ENCODE data around the gene HMCN2.
"Not testable (repeated sequence)": the region's sequence is repeated elsewhere in the genome, so short reads cannot be mapped to it uniquely, and the experiment has no call there.

The HMCN2 gene

DNA sequence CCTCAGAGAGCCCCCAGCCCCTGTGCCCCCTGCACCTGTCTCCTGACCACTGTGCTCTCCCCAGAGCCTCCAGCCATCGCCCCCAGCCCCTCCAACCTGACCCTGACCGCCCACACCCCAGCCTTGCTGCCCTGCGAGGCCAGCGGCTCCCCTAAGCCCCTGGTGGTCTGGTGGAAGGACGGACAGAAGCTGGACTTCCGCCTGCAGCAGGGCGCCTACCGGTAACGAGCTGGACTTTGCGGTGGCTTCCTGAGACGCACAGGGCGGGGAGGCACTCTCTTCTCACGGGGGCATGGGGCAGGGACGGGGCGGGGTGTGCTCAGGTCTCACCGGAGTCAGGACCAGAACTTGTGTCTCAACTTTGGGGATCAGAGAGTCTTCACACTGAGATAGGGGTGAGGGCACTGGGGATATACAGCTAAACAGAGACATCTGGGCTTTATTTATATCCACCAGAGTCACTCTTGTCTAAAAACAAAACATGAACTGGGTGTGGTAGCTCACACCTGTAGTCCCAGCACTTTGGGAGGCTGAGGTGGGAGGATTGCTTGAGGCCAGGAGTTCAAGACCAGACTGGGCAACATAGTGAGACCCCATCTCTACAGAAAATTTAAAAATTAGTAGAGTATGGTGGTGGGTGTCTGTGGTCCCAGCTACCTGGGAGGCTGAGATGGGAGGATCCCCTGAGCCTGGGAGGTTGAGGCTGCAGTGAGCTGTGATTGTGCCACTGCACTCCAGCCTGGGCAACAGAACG is 133.1 kb downstream of the HMCN2 start:
- DNase-seq: no peak

DNA sequence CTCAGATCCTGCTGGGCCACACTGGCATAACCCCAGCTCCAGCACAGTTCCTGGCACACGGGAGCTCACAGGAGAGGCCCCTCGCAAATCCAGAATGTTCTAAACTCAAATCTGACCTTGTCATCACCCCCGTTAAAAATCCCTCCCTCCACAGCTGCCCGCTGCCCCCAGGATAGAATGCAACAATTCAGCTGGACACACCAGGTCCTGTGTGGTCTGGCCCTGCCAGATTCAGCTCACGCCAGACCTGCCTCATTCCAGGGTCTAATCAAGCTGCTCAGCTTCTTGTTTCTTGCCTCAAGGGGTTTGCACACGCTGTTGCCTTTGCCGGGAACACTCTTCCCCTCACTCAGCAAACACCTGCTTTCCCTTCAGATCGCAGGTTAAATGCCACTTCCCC is 134.2 kb downstream of the HMCN2 start:
- DNase-seq: no peak

DNA sequence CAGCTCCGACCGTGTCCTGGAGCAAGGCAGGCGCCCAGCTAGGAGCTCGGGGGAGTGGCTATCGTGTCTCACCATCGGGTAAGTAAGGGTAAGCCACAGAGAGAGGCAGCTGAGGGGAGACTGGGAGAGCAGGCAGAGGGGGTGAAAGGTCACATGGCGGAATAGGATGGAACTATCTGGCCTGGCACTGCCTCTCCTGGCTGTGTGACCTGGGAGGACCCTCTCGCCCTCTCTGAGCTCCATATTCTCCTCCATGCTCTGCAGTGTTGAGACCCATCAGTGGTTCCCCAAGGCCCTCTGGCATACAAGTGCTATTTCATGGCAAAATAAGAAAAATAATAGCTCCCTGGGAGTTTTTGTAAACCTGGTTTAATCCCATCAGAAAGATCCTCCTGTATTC is 135.3 kb downstream of the HMCN2 start:
- no peak for DNase-seq

DNA sequence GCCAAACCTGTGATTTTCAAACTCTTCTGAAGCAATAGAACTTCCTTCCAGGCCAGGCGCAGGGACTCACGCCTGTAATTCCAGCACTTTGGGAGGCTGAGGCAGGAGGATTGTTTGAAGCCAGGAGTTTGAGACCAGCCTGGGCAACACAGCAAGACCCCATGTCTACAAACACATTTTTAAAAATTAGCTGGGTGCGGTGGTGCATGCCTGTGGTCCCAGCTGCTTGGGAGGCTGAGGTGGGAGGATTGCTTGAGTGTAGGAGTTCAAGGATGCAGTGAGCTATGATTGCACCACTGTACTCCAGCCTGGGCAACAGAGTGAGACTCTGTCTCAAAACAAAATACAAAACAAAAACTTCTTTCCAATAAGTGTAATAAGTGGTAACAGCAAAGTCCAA is 136.2 kb downstream of the HMCN2 start:
- not testable (repeated sequence) for DNase-seq

DNA sequence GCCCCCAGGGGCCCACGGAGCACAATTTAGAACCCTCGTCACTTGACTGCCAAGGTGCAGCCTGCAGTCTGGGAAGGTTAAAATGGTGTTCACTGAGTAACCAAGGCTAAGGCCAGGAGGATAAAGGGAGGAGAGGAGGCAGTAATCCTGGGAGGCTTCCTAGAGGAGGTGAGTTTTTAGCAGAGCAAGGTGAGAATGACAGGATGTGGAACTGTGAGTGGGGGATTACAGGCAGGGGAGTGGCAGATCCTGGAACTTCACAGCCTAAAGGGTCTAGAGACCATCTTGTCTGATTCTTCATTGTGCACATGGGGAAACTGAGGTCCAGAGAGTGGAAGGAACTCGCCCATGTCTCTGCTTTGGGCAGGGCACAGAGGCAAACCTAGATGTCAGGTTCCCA is 136.7 kb downstream of the HMCN2 start:
- DNase-seq: no peak

DNA sequence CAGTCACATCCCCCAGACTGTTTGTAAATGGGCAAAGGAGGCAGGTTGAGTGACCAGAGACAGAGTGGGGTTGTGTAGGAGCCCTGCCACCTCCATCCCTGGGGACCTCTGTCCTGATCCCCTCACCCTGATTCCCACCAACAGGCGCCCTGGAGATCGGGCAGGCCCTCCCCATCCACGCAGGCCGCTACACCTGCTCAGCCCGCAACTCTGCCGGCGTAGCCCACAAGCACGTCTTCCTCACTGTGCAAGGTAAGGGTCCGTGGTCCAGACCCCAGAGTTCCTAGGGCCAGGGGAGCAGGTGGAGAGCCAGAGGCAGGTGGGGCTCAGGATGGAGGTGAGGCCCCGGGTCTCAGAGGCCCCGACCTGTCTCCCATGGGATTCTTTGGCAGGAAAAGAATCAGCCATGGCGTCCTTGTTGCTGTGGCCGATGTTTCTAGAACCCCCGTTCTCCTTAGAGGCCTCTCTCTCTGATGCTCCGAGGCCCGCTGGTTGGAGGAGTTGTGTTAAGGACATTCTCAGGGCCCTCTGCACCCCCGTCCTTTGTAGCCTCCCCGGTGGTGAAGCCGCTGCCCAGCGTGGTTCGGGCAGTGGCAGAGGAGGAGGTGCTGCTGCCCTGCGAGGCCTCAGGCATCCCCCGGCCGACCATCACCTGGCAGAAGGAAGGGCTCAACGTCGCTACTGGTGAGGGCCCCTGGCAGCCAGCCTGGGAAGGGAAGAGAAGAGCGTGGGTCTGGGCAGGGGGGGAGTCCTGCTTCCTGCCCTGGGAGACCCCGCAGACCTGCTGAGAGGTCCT is 137.3 kb downstream of the HMCN2 start:
- no peak for DNase-seq

DNA sequence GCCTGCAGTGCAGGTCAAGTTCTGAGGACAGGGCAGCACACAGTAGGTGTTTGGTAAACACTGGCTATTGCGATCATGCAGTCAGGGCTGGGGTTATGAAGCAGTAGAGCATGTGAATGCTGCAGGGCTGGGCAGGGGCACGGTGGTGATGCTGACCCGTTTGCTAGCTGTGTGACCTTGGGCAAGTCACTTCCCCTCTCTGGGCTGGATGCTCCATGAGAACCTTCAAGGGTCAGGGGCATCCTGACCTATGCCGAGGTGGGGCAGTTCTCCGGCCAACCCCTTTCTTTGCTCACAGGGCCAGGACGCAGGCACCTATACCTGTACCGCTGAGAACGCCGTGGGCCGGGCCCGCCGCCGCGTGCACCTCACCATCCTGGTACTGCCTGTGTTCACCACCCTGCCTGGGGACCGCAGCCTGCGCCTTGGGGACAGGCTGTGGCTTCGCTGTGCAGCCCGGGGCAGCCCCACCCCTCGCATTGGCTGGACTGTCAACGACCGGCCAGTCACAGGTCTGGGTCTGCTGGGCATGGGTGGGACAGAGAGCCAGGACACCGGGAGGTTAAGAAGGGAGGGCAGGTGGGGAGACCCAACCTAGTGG is 140.2 kb downstream of the HMCN2 start:
- no peak for DNase-seq

DNA sequence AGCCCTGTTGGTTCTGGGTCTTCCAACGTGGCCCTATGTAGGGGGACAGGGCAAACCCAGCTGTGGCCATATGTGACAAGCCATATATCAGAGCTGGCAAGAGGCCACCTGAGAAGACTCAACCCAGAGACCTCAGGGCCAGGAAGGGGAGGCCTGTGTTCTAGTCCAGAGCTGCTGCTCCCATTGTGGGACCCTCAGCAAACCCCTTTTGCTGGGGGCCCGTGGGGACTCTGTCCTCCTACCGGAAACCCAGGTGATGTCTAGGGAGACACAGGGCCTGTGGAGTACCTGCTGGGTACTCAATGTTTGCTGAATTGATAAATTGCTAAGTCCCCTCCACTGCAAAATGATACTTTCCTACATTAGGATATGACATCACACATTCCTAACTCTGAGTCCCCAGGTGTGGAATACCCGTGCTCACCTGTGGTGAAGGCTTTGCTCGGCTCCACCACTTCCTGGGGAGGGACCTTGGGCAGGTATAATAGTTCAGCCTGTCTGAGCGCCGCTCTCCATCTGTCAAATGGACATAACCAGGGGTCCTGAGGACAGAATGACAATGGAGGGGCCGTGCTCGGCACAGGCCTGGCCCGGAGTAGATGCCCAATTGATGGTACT is 140.8 kb downstream of the HMCN2 start:
- no peak for DNase-seq

DNA sequence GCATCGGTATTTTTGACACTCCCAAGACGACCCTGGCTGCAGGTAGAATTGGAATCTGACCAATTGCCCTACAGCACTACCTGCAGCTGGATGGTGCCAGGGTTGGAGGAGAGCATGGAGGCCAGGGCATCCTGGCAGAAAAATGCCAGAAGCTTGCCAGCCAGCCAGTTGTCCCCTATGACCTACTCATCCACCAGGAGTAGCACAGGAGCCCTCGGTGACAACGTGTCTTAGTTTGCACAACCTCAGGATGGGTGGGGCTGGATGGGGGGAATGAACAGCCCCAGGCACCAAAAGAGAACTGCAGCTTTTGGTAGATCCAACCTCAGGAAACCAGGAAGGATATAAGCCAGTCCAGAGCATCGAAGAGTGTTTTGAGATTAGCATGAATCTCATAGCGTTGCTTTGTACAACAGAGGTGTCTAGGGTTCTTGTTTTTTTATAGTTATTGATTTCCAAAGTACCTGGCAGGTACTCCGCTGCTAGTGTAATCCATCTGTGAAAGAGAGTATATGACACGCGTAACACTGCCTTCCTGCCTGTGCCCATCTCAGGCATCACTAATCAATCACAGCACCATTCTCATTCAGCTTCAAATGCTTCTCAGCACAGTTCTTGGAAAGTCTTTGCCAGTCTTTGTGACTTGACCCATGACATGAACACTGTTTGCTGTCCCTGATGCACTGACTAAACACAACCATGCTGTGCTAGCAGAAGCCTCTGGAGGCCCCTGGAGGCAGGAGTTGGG is 142.5 kb downstream of the HMCN2 start:
- DNase-seq: no peak

DNA sequence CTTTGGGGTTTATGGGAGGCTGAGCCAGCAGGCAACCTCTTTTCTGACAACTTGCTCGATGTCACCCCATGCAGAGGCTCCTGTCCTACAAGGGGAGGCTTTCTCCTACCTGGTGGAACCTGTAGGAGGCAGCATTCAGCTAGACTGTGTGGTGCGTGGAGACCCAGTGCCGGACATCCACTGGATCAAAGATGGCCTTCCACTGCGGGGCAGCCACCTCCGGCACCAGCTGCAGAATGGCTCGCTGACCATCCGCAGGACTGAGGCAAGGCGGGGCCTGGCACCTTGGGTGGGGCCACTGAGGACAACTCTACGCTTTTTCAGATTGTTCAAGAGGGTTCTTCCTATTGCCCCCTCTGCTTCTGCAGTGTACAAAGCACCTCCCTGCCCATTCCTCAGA is 143.1 kb downstream of the HMCN2 start:
- no peak for DNase-seq

DNA sequence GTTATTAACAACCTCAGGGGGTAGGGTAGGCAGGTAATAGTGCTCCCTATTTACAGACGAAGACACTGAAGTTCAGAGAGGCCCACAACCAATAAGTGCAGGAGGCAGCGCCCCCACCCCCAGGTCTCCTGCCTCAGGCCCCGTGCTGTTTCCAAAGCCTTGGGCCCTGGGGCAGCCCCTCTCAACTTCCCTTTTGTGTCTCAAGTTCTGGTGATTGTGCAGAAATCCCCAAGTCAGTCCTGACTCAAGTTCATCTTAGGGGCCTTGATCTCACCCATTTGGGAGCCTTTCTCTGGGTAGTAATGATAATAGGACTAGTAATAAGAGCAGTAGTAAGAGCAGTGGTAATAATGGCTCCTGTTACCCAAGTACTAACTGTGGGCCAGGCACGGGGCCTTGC is 143.7 kb downstream of the HMCN2 start:
- no peak for DNase-seq

DNA sequence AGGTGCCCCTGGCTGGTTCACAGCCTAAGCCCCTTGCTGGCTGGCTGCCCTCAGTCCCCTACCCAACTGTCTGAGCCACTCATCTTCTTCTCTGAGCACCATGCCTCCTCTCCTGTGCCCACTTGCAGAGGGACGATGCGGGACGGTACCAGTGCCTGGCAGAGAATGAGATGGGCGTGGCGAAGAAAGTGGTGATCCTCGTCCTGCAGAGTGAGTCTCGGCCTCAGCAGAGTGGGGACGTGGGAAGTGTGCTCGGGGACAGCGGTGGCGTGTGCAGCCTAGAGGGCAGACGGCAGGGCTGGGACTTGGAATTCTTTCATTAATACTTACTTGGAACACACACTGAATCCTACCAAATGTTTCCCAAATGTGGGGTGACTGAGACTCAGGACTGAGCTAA is 144.9 kb downstream of the HMCN2 start:
- no peak for DNase-seq

DNA sequence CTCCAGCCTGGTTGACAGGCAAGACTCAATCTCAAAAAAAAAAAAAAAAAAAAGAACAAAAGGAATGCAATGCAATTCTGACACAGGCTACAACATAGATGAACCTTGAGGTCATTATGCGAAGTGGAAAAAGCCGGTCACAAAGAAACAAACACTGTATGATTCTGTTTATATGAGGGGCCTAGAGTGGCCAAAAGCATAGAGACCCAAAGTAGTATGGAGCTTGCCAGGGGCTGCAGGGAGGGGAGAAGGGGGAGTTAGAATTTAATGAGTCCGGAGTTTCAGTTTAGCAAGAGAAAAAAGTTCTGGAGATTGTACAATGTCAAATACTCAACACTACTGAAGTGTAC is 146.0 kb downstream of the HMCN2 start:
- no peak for DNase-seq

DNA sequence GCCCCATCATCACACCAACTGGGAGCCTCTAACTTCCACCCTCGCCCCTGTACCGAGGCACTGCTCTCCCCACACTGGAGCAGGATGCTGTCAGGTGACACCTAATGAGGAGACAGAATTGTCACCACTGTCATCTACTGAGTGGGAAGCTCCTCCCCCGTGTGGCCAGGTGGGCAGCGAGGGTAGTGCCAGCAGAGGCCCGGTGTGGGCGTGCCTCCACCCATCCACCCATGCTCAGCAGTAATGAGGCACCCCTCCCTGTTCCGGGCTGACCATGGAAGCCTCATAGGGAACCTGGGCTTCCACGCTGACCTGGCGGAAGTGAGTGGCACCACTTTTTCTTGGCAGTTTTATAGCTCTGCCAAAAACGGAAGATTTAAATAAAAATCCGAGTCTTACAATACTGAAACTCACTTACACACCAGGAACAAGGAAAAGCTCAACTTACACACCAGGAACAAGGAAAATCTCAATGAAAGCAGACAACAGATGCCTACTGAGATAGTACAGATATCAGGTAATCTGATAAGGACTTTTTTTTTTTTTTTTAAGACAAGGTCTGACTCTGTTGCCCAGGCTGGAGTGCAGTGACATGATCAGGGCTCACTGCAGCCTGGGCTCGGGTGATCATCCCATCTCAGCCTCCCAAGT is 148.6 kb downstream of the HMCN2 start:
- no peak for DNase-seq

DNA sequence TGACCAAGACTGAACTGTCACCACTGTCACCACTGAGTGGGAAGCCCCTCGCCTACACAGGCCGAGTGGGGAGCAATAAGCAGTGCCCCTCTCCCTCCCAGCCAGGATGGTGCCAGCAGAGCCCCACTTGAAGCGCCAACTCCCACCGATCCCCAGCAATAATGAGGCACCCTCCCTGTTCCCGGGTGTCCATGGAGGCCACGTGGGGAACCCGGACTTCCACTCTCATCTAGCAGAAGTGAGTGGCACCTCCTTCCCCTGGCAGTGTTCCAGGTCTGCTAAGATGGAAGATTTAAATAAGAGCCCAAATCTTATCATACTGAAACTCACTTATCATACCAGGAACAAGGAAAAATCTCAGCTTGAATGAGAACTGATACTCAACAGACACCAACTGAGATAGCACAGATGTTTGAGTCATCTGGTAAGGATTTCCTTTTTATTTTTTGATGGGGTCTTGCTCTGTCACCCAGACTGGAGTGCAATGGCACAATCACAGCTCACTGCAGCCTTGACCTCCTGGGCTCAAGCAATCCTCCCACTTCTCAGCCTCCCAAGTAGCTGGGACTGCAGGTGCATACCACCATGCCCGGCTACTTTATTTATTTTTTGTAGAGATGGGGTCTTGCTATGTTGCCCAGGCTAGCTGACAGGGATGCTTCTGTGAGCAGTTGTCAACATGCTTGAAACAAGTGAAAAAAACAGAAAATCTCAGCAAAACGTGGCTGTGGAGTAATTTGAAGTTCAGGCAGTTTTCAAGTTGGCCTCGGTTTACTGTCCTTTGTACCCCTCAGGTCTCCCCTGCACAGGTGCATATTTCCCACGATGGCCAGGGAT is 149.6 kb downstream of the HMCN2 start:
- DNase-seq: no peak

DNA sequence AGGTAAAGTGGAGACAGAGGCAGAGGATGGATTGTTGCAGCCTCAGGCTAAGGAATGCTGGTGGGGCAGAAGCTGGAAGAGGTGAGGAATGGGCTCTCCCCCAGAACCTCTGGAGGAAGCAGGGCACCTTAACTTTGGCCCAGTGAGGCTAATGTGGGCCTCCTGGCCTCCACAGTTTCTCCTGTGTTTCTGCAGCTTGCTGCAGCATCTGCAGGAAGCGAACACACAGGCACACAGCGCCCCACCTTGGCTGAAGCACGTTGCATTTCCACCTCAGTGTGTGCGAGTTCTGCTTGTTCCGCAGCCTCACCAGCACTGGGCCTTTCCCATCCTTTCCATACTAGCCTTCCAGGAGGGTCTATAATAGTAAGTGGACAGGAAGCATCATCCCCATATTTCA is 152.0 kb downstream of the HMCN2 start:
- no peak for DNase-seq

DNA sequence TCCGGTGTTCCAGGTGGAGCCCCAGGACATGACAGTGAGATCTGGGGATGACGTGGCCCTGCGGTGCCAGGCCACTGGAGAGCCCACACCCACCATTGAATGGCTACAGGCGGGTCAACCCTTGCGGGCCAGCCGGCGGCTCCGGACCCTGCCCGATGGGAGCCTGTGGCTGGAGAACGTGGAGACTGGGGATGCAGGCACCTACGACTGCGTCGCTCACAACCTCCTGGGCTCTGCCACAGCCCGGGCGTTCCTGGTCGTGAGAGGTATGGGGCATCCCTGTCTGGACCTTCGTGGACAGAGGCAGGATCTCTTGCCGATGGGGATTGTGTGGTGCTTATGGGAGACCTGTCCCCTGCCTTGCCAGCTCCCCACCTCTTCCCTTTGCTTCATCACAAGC is 153.2 kb downstream of the HMCN2 start:
- DNase-seq: no peak

DNA sequence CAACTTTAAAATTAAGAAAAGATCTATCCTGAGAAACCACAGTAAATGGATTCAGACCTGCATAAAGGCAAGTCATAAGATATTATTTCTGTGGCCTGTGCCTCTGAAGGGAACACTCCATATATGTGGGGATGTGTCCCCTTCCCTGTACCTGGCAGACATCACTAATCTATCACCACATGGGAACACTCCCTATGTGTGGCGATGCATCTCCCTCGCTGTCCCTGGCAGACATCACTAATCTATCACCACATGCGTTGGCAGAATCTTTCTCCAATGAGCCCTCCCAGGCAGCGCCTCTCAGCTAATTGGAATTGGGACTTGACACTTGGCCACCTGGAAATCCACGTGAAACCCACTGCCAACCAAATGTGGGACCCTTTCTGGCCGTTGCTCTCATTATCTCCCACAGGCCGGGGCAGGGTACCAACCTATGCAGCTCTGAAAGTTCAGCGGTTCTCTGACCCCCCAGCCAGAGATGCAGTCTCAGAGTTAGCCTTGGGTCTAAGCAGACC is 154.0 kb downstream of the HMCN2 start:
- no peak for DNase-seq

DNA sequence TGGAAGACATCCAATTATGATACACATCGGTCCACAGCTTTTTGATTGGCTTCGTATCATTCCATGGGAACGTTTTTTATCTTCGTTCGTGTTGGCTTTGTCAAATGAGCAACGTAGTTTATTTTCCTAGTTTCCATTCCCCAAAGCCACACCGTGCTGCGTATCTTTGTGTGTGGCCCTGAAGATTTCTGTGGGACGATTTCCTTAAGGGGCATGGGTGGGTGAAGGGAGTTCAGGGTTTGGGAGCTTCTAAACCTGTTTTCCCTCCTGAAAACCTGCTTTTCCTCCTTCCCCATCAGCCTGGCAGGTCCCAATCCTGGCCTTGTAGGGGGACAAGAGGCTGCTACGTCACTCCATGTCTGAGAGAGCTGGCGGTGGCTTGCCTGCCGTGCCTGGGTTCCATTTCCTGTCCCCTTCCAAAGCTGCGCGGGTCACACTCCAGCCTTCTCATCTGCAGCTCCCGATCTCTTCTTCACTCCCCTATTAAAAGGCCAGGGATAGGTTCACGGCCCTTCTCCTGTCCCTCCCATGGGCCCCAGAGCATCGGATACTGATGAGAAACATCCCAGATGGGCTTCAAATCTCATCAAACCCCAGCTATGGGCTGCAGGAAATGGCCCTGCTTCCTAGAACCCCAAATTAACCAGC is 155.7 kb downstream of the HMCN2 start:
- DNase-seq: no peak

DNA sequence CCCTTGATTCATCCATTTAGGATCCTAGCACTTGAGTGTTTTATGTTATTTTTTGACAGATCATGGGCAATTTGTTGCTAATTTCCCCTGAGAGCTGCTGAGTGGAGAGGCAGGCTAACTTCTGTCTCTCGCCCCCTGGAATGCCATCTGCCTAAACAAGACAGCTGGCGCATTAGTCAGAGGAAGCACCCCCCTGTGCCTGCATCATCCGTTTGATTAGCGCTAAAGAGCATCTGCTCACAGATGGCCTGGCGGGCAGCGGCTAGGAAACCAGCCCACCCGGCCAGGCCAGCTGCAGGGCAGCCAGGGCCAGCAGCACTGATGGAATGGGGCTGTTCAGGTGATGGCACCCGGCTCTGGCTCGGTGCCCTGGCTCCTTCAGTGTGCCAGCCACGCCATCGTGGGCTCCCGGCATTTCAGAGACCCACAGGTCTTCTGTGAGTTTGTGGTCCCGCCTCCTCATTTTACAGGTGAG is 156.3 kb downstream of the HMCN2 start:
- no peak for DNase-seq

DNA sequence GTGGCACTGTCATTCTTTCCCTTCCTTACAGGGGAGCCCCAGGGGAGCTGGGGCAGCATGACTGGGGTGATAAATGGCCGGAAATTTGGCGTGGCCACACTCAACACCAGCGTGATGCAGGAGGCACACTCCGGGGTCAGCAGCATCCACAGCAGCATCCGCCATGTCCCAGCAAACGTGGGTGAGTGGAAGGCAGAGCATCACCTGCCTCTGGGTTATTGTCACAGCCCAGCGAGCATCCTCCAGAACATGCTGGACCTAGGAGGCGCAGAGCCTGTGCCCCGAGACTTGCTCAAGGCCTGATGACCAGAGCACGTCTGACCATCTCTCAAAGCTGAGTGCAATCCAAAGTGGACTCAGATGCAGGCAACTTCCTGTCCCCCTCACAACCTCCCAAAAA is 157.0 kb downstream of the HMCN2 start:
- DNase-seq: no peak

All from DMS153 (cell line).